ENCODE measurements around the gene NELFE. TPM values are rescaled to one million over a fixed set of nuclear protein-coding genes. Genes with fewer than 3 reads are reported as not detected.

NELFE gene
- total RNA-seq, 1 experiment from 2014 or later: 91.4 TPM

GRCh38 chr6:31954511-31954910 is 4.3 kb downstream of the NELFE start:
- WGBS (ENCODE audit: extremely low coverage, insufficient read length, low lambda C conversion rate): no CpG with 5 or more reads among the region's 28 CpGs
- no peak overlapping the region for H2BK15ac ChIP-seq (ENCODE audit: low read depth, low read length)
- H4K91ac ChIP-seq (ENCODE audit: insufficient read length, low read depth, low read length): no peak overlapping the region
- no peak overlapping the region for H2BK12ac ChIP-seq (ENCODE audit: insufficient read length, low read depth, low read length)
- peaks cover 3% of the 10 kb centered on the region for H3K79me1 ChIP-seq (ENCODE audit: insufficient read depth, low read depth, low read length, poor library complexity, severe bottlenecking)
- no peaks in the 10 kb centered on the region for H3K9me3 ChIP-seq (ENCODE audit: control insufficient read depth, low read depth, low read length)
- H4K20me1 ChIP-seq (ENCODE audit: control insufficient read depth, insufficient read depth, insufficient read length): no peaks in the 10 kb centered on the region
- no peak overlapping the region for H4K5ac ChIP-seq (ENCODE audit: insufficient read length, low read depth, low read length)
- no peaks in the 10 kb centered on the region for H3K27me3 ChIP-seq (ENCODE audit: insufficient read depth, low read length)
- no peak overlapping the region for H3K27ac ChIP-seq (ENCODE audit: insufficient read length, low read depth, low read length)
- no peak overlapping the region for H2AK5ac ChIP-seq (ENCODE audit: insufficient read length, low read length)
- no peak overlapping the region for H3K4me3 Mint-ChIP-seq
- H4K8ac ChIP-seq (replicated peaks; ENCODE audit: insufficient read length, low read depth, low read length): no peak overlapping the region
- no peak overlapping the region for H3K18ac ChIP-seq (ENCODE audit: insufficient read length, low read depth, low read length)
- H3K4ac ChIP-seq (ENCODE audit: low read depth, low read length): no peak overlapping the region
- H2BK5ac ChIP-seq (ENCODE audit: insufficient read length, low read length): no peak overlapping the region
- H3K23ac ChIP-seq (ENCODE audit: insufficient read length, low read depth, low read length): no peak overlapping the region
- H3K79me2 ChIP-seq (ENCODE audit: insufficient read depth, low read length): peaks cover 7% of the 10 kb centered on the region
- peaks cover 23 to 71% (median 65%) of the 10 kb centered on the region in 3 experiments for H3K36me3 Mint-ChIP-seq (ENCODE audit: insufficient read depth in 1 of 3, low read depth in 3 of 3)
- H3K27me3 Mint-ChIP-seq (ENCODE audit: low read depth): no peaks in the 10 kb centered on the region; the same call in 1 of the 2 replicates
- no peak overlapping the region for H3K14ac ChIP-seq (ENCODE audit: insufficient read depth, low read length)
- peaks cover 9% of the 10 kb centered on the region for H3K23me2 ChIP-seq (ENCODE audit: insufficient read length, low read depth, low read length, poor library complexity, severe bottlenecking)
- no peak overlapping the region for H3T11ph ChIP-seq (ENCODE audit: low read length)
- H2BK120ac ChIP-seq (ENCODE audit: low read depth, low read length, poor library complexity, severe bottlenecking): no peak overlapping the region
- H3K4me1 ChIP-seq (ENCODE audit: insufficient read depth, low read length): peaks cover 3% of the 10 kb centered on the region; the same call in 1 of the 2 replicates
- no peak overlapping the region for H3K27ac Mint-ChIP-seq
- H2BK20ac ChIP-seq (ENCODE audit: low read depth, low read length, poor library complexity, severe bottlenecking): no peak overlapping the region
- no peak overlapping the region for H3K9ac ChIP-seq (ENCODE audit: extremely low read depth, insufficient read length, low read length)
- H3K56ac ChIP-seq (ENCODE audit: insufficient read length, low read depth, low read length): no peak overlapping the region
- no peak overlapping the region for H3K4me2 ChIP-seq (ENCODE audit: insufficient read depth, insufficient read length, low read length)
- no peak for TF ChIP-seq CTCF (conservative IDR thresholded peaks at IDR 0.05)
- no peak for DNase-seq
- H2AFZ ChIP-seq (ENCODE audit: low read length): no peak overlapping the region
- peaks cover 12 to 13% of the 10 kb centered on the region in 2 experiments for H3K4me1 Mint-ChIP-seq
- no peaks in the 10 kb centered on the region; a peak in 1 of 5 replicates for H3K9me3 Mint-ChIP-seq

All from H9 (cell line).